DMS114 treated with DMSO at 0.1 percent for 48 hours (cell line): ENCODE data around the gene ERO1B.

Source experiments
- DNase-seq: peaks from one replicate; lab custom pipeline; 2025; ENCODE audit not compliant: unreplicated experiment; lab: John Stamatoyannopoulos, UW

Gene ERO1B

DNA sequence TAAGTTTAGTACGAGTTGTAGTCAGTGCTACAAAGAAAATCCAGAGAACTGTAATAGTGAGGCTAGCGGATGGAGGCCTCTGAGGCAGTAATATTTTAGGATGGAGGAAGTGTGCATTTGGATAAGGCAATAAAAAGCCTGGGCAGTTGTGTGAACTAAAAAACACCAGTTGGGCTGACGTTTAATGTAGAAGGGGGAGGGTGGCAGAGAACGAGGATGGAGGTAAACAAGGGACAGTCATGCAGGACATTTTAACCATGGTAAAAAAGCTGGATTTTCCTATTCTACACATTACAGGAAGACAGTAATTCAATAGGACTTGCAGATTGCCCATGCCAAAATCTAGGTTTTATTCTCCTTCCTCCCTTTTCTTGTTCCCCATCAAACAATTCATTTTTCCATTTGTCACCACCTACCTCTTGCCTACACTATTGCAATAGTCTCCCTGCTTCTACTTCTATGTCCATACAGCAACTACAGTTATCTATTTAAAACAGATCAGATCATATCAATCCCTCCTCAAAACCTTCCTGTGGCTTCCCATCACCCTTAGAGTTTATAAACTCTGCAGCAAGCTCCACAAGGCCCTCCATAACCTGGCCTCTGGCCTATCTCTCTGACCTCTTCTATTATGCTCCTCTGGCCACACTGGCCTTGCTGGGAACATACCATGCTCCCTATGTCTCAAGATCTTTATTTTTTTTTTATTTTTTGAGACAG is 27.7 kb downstream of the ERO1B start:
- no peak for DNase-seq

DNA sequence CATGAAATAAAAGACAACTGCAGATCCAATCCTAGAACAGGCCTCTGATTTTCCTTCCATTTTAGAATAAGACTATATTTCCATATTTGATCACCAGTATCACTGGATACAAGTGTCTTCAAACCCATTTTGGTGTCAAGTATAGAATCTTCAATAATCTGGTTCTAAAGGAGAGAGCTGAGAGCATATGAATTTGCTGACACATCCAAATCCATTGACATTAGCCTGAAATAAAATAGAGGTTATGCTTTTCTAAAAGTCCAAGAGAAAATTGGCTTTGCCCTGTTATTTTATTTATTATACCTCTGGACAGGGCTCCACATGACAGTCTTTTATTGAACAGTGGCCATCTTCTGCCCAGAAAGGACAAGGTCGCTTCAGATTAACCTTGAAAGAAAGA is 28.6 kb downstream of the ERO1B start:
- DNase-seq: no peak

DNA sequence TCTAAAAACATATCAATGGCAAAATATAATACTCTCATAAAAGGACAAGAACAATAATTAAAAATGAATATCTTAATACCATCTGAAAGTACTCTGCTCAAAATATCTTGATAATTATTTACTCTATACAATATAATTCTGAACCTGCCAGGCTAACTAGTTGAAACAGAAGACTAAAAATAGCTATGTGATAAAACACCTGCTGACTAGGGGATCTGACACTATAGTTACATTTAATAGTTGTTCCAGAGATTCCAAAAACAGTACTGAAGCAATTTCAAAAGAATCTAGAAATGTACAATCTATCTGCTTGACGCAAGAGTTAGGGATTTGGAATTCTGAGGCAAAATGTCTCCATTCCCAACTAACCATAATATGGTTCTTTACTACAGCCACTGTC is 30.2 kb downstream of the ERO1B start:
- no peak for DNase-seq

DNA sequence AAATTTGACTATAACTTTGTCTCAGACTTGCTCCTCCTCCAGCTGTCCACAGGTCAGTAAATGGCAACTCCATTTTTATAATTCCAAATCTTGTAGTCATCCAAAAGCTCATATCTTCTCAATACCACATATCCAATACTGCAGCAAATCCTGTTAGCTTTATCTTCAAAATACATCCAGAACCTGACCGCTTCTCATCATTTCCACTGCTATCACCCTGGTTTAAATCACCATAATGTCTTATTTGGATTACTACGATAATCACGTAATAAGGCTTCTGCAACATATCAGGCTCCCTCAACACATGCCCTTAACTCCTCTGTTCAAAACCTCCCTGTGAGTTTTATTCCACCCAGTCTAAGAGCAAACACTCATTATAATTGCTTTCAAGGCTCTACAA is 34.5 kb downstream of the ERO1B start:
- DNase-seq: no peak

DNA sequence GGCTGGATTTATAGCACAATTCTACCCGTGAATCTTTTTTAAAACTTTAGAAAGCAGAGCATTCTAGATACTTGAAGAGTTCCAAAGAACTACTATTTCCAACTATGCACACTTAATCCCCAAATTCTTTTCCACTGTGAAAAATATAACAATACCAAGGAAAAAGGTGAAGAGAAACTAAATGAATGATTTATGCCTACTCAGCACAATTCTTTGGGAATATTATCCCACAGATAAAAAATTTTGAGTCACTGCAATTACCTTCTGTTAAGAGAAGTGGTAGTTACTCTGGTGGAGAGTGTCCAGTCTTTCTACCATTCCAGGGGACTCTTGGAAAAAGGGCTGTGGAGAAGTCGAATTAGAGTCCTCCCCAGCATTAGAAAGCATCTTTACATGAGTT is 39.2 kb downstream of the ERO1B start:
- no peak for DNase-seq

DNA sequence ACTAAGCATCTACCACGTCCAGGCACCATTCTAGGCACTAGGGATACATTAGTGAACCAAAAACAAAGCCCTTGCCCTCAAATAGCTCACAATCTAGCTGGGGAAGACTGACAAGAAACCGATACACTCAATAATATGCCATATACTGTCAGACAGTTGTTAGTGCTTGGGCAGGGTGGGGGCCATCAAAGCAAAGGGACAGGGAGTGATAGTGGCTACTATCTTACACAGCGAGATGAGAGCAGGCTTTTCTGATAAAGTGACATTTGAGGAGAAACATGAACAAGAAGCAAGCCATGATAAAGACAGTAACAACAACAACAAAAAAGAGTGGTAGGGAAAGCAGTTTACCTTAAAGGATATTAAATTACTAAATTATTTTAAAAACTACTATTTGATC is 41.1 kb downstream of the ERO1B start:
- DNase-seq: no peak

DNA sequence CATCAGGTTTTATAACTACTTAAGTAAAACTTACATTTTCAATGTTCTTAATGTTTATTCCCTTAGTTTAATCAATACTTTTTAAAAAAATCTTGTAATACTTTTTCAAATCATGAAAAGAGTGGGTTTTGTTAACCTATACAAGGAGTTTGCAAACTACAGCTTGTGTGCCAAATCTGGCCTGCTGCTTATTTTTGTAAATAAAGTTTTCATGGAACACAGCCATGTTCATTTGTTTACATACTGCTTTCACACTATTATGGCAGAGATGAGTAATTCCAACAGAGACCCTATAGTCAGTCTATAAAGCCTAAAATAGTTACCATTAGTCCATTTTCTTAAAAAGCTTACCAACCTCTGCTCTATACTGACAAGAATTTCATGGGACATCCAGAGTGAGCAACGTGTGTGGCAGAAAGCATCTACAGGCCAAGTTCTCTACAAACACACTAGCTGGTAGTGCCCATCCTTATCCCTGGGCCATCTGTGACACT is 42.6 kb downstream of the ERO1B start:
- DNase-seq: no peak

DNA sequence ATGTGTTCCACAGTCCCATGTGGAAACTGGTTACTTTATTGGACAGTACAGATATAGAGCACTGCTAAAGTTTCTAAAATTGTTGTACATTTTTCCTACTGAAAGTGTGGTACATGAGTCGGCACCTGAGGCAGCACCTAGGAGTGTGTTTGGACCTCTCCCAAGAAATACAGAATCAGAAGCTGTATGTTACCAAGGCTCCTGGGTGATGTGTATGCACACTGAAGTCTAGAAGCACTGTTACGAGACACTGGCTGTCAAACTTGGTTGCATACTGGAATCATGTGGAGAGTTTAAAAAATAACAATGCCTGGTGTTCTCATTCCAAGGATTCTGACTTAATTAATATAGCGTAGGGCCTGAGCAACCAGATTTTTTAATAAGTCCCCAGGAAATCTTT is 46.6 kb downstream of the ERO1B start:
- no peak for DNase-seq

DNA sequence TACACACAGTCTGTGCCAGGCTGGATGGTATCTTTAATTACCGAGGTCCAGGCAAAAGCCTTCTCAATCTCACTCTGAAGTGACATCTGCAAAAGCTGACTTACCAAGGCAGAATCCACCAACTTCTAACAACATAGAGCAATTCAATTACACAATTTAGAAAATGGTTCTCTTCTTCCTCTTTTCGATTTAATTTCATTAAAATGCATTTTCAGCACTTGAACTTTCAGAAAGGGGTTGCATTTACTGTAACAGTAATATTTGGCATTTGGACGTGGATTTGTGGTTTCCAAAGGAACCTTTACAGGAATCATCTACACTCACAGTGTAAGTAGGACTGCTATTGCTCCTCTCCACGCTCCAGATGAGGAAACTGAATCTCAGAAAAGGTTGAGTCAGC is 53.3 kb downstream of the ERO1B start:
- no peak for DNase-seq

DNA sequence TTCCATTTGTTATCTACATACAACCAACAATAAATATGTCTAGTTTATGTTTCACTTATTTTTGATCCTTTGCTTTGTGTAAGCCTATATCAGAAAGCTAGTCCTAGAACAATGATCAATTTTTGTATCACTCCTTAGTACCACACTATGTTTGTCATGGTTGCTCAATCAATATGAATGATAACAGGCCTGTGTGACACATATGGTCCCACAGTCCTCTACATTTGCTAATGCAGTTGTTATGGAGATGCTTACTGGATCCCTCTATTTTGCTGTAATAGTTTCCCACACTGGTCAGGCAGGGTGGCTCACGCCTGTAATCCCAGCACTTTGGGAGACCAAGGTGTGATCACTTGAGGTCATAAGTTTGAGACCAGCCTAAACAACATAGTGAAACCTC is 59.1 kb downstream of the ERO1B start:
- DNase-seq: no peak

DNA sequence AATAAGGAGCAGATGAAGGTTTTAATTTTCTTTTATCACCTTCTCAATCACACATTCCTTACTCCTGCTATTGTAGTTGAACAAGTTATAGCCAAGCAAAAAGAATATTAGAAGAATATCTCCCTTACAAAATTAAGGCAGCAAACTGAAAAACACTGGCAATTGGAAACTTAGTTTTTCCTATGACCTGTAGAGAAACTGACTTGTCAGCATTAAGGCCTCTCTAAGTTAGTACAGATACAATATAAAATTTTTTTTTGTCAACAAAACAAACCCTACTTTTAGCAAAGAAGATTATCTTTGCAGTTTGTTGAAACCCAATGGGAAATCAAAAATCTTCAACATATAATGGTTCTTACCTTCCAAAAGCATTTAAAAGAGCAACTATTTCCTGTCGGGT is 61.3 kb downstream of the ERO1B start:
- no peak for DNase-seq

DNA sequence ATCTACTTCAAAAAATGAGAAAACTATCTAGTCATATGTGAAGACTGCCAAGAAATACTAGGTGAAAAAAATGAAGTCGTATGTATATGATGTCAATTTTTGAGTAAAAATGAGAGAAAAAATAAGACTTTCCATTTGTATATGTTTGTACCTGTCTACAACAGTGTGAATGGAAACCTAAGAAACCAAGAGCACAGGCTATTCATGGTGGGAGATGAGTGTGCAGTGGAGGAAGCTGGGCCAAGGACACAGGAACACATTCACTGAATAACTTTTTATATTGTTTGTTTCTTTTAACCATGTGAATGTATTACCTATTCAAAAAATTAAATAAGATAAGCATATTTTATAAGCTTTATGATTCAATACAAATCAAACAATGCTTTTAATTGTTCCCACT is 67.0 kb downstream of the ERO1B start:
- DNase-seq: no peak

DNA sequence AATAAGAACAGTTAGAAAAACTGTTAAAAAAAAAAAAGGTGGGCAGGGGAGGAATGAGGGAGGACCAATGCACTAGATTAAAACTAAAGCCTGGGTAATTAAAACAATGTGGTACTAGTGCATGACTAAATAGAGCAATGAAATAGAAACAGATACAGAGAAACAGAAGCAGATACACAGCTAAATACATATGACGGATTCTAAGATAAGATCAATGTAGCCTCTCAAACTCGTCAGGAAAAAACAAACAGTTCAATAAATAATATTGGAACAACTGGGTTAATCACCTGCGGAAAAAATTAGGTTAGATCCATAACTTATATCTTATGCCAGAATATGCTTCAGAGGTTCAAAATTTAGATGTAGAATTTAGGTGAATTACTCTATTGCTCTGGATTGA is 68.2 kb downstream of the ERO1B start:
- DNase-seq: no peak

DNA sequence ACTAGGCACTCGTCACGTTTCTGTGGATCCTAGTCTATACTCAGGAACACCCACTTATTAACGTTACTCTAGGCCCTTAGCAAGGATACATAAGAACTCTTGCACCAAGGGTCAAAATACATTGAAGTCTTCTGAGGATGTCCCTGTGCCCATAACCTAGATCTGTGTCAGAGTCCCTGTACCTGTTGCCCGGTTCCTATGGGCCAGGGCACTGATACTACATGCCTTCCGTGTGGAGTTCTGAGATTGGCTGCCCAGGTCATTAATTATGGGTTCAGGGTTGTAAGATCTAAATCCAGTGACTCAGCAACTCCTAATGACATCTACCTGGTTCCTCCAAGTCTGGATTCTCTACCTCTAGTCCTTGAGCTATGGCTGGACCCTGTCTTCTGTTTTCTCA is 69.9 kb downstream of the ERO1B start:
- DNase-seq: no peak

DNA sequence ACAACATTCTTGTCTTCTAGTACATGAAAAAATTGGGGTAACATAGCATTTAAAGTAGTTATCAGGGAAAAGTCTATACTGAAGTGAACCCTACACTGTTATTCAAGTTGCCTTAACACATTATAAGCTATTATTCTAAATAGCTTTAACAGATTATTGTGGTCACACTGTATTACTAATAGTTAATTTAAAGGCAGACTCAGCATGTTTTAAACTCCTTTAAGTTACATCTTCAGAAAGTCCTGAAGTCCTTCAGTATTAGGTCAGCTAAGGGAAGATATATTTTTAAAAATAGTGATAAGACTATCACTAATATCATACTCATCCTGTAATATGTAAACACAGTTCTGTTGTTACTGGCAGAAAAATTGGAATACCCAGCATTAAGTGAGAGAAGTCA is 72.0 kb downstream of the ERO1B start:
- DNase-seq: no peak

DNA sequence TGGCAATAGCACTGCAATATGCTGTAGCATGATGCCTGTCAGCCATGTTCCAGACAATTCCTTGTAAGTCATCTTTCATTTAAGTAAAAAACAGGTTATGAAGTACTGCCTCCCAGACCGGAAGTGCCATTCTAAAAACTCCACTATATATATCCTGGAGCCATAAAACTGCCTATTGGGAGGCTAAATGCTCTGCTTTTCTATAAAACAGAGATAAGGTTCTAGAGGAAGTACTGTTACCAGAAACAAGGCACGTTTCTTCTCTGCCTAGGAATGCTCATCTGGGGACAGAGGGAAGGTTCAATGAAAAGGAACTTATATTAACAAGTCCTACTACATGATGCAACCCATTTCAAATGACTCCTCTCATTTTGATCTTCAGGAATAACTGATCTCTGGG is 72.6 kb downstream of the ERO1B start:
- DNase-seq: no peak

DNA sequence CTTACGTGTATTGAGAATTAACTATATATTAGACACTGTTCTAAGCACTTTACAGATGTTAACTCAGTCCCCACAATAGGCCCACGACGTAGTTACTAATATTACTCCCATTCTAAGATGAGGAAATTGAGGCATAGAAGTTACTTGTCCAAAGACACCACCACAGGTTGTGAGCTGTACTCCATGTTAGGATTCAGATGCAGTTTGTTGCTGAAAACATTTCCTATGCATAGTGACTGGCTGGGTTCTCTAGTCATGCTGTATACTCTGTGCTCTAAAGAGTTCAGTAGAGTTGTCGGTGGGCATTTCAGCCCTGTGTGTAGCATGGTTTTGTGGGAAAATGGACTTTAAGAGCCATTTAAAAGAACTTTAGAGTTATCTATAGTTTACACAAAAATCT is 74.2 kb downstream of the ERO1B start:
- DNase-seq: no peak

DNA sequence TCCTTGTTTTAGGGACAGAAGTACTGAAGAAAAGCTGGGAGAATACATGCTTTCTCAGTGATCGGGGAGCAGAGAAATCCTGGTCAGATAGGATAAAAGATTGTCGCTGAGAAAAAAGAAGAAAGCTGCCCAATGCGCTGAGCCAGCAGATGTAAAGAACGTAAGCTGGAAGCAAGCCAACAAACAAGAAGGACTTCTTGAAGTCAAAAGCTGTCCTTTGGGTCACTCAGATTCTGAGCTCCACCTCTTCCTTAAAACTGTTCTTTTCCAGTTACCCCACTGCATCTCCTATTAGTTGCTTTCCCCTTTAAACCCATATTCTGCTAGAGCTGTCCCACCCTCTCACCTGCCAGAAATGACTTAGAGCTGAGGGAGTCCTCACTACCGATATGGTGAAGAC is 74.6 kb downstream of the ERO1B start:
- DNase-seq: no peak

DNA sequence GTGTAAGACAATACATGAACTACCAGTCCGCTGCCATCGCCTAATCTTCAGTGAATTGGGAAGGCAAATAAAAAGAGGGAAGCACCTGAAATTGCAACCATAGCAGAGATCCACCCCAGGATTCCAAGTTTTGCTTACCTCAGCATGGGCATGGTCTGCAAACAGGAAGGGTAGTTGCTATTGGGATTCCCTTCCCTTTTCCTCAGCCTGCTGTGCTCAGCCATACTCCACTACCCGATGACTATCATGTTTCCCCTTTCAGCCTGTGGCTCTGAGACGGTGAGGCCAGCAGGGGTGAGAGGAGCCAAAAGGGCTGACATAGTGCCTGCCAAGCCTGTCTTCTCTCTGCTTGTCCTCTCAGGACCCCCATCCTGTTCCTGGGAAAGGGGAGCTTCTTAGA is 75.2 kb downstream of the ERO1B start:
- DNase-seq: no peak

DNA sequence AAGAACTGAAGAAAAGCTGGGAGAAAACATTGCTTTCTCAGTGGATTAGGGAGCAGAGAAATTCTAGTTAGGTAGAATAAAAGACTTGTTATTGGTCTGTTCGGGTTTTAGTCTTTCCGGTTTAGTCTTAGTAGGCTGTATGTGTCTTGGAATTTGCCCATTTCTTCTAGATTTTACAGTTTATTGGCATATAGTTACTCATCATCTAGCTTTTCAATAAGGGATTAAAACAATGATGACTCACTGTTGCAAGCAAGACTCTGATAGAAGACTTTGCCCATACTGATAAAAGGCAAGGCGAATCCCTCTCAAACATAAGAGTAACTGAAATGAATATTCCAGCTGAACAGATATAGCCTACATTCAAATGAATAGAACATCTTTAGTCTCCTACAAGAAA is 77.1 kb downstream of the ERO1B start:
- DNase-seq: no peak

DNA sequence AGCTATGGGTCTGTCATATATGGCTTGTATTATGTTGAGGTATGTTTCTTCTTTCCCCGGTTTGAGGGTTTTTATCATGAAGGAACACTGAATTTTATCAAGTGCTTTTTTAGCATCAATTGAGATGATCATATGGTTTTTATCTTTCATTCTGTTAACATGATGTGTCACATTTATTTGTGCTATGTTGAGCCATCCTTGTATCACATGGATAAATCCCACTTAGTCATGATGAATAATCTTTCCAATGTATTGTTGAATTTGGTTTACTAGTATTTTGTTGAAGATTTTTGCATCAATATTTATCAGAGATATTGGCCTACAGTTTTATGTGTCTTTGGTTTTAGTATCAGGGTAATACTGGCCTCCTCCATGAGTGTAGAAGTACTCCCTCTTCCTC is 77.7 kb downstream of the ERO1B start:
- DNase-seq: no peak

DNA sequence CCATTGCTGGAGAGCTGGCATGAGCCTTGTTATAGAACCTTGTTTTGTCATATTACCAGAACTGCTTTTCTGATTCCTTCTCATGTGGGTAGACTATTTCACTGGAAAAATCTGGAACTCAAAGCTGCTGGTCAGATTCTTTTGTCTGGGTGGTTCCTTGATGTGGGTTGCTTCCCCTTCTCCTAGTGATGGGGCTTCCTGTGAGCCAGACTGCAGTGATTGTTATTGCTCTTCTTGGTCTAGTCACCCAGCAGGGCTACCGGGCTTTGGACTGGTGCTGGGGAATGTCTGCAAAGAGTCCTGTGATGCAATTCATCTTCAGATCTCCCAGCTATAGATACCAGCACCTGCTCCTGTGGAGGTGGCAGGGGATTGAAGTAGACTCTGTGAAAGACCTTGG is 80.0 kb downstream of the ERO1B start:
- no peak for DNase-seq

DNA sequence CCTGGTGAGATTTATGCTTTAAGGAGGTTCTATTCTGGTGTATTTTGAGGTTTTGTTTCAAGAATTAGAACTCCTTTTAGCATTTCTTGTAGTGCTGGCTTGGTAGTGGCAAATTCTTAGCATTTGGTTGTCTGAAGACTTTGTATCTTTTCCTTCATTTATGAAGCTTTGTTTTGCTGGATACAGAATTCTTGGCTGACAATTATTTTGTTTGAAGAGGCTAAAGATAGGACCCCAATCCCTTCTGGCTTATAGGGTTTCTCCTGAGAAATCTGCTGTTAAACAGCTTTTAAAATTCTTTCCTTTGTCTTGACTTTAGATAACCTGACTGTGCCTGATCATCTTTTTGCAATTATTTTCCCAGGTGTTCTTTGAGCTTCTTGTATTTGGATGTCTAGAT is 80.8 kb downstream of the ERO1B start:
- DNase-seq: no peak

DNA sequence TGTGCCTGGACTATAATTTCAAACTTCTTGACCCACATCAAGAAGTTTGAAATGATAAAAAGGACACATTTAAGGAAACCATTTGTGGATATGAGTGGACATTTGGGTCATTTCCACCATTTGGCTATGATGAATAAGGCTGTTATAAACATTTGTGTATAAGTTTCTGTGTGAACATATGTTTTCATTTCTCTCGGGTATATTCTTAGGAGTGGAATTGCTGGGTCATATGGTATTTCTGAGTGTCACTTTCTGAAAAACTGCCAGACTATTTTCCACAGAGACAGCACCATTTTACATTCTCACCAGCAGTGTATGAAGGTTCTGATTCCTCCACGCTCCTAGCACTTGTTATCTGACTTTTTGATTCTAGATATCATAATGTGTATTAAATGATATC is 88.6 kb downstream of the ERO1B start:
- no peak for DNase-seq
